GM18873 (cell line): Measurements from ENCODE around the gene A1CF.
"Not testable (repeated sequence)": the region's sequence is repeated elsewhere in the genome, so short reads cannot be mapped to it uniquely, and the experiment has no call there.

Experiments
- ATAC-seq: cut with Tn5 transposase; IDR thresholded peaks from one replicate; pipeline ENCODE4 v1.9.1; 2021; ENCODE audit warnings: mild to moderate bottlenecking, moderate library complexity, moderate number of reproducible peaks; ENCODE audit not compliant: unreplicated experiment, low FRiP score

A1CF gene

GRCh38 chr10:50798297-50798696, 87.1 kb downstream of the A1CF start:
- no peak for ATAC-seq

GRCh38 chr10:50796693-50797092, 88.7 kb downstream of the A1CF start:
- no peak for ATAC-seq

DNA sequence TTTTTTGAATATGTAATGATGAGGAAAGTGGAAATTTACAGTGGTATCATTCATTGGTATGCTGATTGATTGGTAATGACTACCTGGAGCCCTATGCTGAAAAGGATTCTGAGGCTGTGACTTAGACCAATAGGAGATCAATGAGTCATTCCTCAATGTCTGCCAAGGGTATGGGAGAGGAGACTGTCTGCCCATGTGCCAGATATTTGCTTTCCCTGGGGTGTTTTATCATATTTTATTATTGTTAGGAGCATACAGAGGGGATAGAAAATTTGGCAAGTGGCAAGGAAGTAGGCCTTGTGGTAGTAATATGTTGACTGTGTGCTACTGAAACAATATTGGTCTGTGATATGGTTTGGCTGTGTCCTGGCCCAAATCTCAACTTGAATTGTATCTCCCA, 90.9 kb downstream of the A1CF start:
- no peak for ATAC-seq

GRCh38 chr10:50788951-50789945, 96.2 kb downstream of the A1CF start:
- ATAC-seq, result no peak

- not testable (repeated sequence) for ATAC-seq
Measured at GRCh38 chr10:50787962-50788361, 97.5 kb downstream of the A1CF start.

DNA sequence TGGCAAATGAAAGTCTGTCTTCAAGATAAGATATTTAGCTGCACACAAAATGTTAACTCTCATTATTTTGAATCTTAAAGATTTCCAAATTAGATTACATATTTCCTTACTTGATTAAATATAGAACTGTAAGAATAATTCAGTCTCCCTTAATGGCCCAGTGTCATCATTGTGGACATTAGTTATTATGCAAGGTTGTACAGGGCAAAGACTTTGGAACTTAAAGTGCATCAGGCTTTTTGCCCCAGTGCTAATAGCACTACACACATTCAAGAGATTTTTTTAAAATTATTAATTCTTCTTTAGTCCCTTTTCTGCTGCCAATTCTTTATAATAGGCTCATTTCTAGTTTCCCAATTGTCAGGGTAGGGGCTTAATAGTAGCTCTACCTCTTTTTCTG, 103.4 kb downstream of the A1CF start:
- ATAC-seq, result not testable (repeated sequence)

DNA sequence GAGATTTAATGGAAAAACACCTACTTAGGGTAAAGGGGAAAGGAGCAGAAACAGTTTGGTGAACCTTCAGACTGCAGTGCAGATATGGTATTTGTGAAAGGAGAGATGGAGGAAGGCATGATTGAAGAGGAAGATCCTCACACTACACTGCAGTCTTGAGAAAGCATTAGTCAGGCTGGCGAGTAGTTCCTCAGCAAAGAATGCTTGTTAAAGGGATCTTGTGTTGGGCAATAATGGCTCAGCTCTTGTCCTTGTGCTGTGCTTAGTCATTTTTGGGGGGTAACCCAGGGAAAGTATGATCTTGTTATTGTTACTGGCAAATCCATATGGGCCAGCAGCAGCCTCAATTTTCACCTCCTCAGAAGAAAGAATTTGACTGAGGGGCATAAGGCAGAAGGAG, 105.4 kb downstream of the A1CF start:
- not testable (repeated sequence) for ATAC-seq

- ATAC-seq, result not testable (repeated sequence)
Measured at GRCh38 chr10:50774868-50775267, 110.6 kb downstream of the A1CF start.

DNA sequence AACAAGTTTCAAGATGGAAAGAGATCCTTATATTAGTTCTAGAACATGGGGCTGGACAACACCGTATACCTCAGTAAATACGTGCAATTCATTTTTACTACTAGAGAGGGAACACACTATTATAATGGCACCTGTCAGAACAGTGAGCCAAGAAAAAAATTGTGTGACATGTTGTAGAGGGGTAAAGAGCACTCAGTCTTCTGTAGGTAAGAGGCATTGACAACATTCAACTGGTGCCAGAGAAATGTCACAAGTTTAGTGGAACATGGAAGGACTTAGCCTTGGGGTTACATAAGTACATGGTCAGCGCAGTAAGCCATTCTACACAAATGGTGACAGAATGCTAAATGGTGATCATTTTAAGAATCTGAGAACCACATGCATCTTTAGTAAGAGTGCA, 113.4 kb downstream of the A1CF start:
- not testable (repeated sequence) for ATAC-seq

- not testable (repeated sequence) for ATAC-seq
Measured at GRCh38 chr10:50766774-50767513, 118.5 kb downstream of the A1CF start.
